Ramos (cell line): ENCODE measurements around the gene PROC.

Experiments
- in situ Hi-C: fragments of 300-500 bp; cut with MboI; formaldehyde crosslinking; loops from one replicate; pipeline ENCODE4 v1.14.3; 2022; ENCODE audit warnings: low sequenced_read_pairs; ENCODE audit not compliant: unreplicated experiment

PROC gene

GRCh38 chr2:127453392-127454171 lies 35.4 kb downstream of the PROC start:
- in situ Hi-C loops: no loop called here

GRCh38 chr2:127454595-127455565 lies 36.7 kb downstream of the PROC start:
- in situ Hi-C loops: no loop called here

GRCh38 chr2:127455566-127456493 lies 37.6 kb downstream of the PROC start:
- in situ Hi-C loops: no loop called here

GRCh38 chr2:127456960-127457359 lies 38.7 kb downstream of the PROC start:
- in situ Hi-C loops: no loop called here

GRCh38 chr2:127462461-127462860 lies 44.2 kb downstream of the PROC start:
- in situ Hi-C loops: no loop called here

- in situ Hi-C loops: no loop called here
Measured at GRCh38 chr2:127463155-127463991, 45.1 kb downstream of the PROC start.

GRCh38 chr2:127464470-127465257 lies 46.4 kb downstream of the PROC start:
- in situ Hi-C loops: no loop called here

GRCh38 chr2:127465258-127465657 lies 47.0 kb downstream of the PROC start:
- in situ Hi-C loops: no loop called here

GRCh38 chr2:127469051-127469450 lies 50.8 kb downstream of the PROC start:
- in situ Hi-C loops: no loop called here

- in situ Hi-C loops: loop anchor here (10.0 kb wide), 1 partner anchor 275 kb away; no protein-coding TSS in a partner anchor
Measured at GRCh38 chr2:127469974-127470373, 51.7 kb downstream of the PROC start.

GRCh38 chr2:127471286-127471988 lies 53.2 kb downstream of the PROC start:
- in situ Hi-C loops: loop anchor here (10.0 kb wide), 1 partner anchor 277 kb away; no protein-coding TSS in a partner anchor

GRCh38 chr2:127472268-127472667 lies 54.0 kb downstream of the PROC start:
- in situ Hi-C loops: loop anchor here (10.0 kb wide), 1 partner anchor 277 kb away; no protein-coding TSS in a partner anchor

- in situ Hi-C loops: loop anchor here (10.0 kb wide), 1 partner anchor 281 kb away; no protein-coding TSS in a partner anchor
Measured at GRCh38 chr2:127475788-127476187, 57.6 kb downstream of the PROC start.
